ENCODE results near the gene TAS2R20. TPM values are rescaled to one million over a fixed set of nuclear protein-coding genes. Genes with fewer than 3 reads are reported as not detected.
A peak's percentile ranks its signal among the peaks of the same experiment; 100 is the strongest.

TAS2R20 gene
- total RNA-seq, 2 experiments from 2014 or later: 0.75 to 1.0 TPM

DNA sequence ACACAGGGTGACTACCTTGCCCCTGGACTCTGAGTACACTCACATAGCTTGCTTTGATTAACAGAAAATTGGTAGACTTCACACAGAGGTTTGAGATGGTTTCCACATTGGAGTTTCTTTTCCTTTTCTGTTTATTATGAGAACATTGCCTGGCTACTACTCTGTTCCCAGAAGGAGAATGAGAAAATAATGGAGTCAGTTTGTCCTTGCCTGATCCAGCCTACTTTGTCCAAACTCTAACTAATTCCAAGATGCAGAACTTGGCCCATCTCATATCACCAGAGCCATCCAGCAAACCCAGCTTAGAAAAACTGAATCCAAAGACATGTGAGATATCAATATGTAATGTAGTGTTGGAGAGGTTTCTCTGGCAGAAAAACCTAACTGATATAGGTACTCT, 31.8 kb downstream of the TAS2R20 start:
- H3K9me3 ChIP-seq (ENCODE audit: control insufficient read depth in 1 of 2, insufficient read depth in 1 of 2, low read length in 2 of 2): no peaks in the 10 kb centered on the region
- no peak overlapping the region for H3K27ac ChIP-seq (ENCODE audit: low read depth in 1 of 2, low read length in 2 of 2)
- H3K4me3 ChIP-seq (ENCODE audit: low read length): no peak overlapping the region
- H3K4me1 Mint-ChIP-seq (ENCODE audit: low read depth): peaks cover 17% of the 10 kb centered on the region
- CTCF ChIA-PET: no interaction called here
- H3K36me3 Mint-ChIP-seq (ENCODE audit: low read depth): peaks cover 33% of the 10 kb centered on the region
- TF ChIP-seq, protein P1, sequence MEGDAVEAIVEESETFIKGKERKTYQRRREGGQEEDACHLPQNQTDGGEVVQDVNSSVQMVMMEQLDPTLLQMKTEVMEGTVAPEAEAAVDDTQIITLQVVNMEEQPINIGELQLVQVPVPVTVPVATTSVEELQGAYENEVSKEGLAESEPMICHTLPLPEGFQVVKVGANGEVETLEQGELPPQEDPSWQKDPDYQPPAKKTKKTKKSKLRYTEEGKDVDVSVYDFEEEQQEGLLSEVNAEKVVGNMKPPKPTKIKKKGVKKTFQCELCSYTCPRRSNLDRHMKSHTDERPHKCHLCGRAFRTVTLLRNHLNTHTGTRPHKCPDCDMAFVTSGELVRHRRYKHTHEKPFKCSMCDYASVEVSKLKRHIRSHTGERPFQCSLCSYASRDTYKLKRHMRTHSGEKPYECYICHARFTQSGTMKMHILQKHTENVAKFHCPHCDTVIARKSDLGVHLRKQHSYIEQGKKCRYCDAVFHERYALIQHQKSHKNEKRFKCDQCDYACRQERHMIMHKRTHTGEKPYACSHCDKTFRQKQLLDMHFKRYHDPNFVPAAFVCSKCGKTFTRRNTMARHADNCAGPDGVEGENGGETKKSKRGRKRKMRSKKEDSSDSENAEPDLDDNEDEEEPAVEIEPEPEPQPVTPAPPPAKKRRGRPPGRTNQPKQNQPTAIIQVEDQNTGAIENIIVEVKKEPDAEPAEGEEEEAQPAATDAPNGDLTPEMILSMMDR (IDR thresholded peaks at IDR 0.05): no peak
- DNase-seq: no peak
- POLR2A ChIA-PET: no interaction called here
- no peaks in the 10 kb centered on the region for H3K4me1 ChIP-seq (ENCODE audit: insufficient read depth, low read length)
- no peaks in the 10 kb centered on the region for H3K9me3 Mint-ChIP-seq
- intact Hi-C loops (cut with DNase I, micrococcal nuclease): loop anchor here (10.0 kb wide), 2 partner anchors 192 to 228 kb away; no protein-coding TSS in a partner anchor
- no peaks in the 10 kb centered on the region for H3K36me3 ChIP-seq (ENCODE audit: insufficient read depth, low read length)
- H3K4me3 Mint-ChIP-seq: no peak overlapping the region
- no peak overlapping the region for H3K27ac Mint-ChIP-seq
- H3K27me3 ChIP-seq (ENCODE audit: control insufficient read depth in 1 of 2, insufficient read depth in 2 of 2, low read length in 2 of 2): no peaks in the 10 kb centered on the region
- no peaks in the 10 kb centered on the region for H3K27me3 Mint-ChIP-seq
- ATAC-seq (ENCODE audit: poor library complexity): no peak

DNA sequence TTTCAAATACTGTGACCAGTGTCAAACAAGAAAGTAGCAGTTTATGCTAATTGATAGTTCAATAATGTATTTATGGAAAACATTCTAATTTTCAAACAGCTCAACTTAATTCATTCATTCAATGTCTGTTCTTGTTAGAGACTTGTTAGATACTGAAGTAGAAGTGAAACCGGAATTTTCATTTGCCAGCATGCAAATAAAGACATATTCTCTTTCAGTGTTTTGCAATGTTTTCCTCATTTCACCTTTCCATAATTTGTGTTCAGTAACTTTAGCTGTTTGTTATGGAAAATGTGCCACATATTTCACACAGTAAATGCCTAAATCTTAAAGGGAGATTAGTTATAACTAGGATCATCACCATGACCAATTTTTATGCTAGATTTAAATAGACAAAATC, 32.6 kb downstream of the TAS2R20 start:
- TF ChIP-seq, protein P1 (IDR thresholded peaks at IDR 0.05): no peak
- H3K27me3 Mint-ChIP-seq: no peaks in the 10 kb centered on the region
- CTCF ChIA-PET: no interaction called here

DNA sequence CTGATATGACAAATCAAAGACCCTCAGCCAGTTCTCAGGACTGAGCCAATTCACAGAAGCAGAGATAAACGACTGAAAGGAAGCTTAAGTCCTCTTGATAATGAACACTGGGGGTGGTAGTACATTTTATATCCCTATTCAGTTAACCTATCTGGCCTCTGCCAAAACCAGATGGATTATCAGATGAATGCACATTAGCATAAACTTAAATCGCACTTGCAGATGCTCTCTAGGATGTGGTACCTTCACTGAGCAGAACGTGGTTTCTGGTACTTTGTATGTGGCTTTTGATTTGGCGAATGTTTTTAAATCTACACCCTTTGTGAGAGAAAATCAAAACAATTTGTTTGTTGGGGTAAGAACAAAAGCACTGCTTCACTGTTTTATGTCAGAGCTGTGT, 37.9 kb downstream of the TAS2R20 start:
- ATAC-seq (ENCODE audit: poor library complexity) (peak; percentile 86), DNase-seq (peak in 3 of 14 experiments; percentile 21 to 57 (median 24))
- no peak overlapping the region for H3K27ac ChIP-seq (ENCODE audit: low read depth in 1 of 2, low read length in 2 of 2)
- intact Hi-C loops (cut with DNase I, micrococcal nuclease): loop anchor here (1.0 to 10.0 kb wide), 4 partner anchors 22 to 527 kb away; no protein-coding TSS in a partner anchor
- no peak overlapping the region for H3K4me3 ChIP-seq (ENCODE audit: low read length)
- no peaks in the 10 kb centered on the region for H3K9me3 ChIP-seq (ENCODE audit: control insufficient read depth in 1 of 2, insufficient read depth in 1 of 2, low read length in 2 of 2)
- H3K4me3 Mint-ChIP-seq: no peak overlapping the region
- no peaks in the 10 kb centered on the region for H3K36me3 ChIP-seq (ENCODE audit: insufficient read depth, low read length)
- no peaks in the 10 kb centered on the region for H3K27me3 Mint-ChIP-seq
- ChIA-PET CTCF (no interaction called here), POLR2A (interaction anchor here (1.8 kb wide), 1 partner anchor 211 kb away, joined by 4 read pairs; the partner anchor contains the start of gene SMIM10L1)
- TF ChIP-seq, protein P1 (IDR thresholded peaks at IDR 0.05): no peak
- peak overlapping the region; percentile 37 for H3K27ac Mint-ChIP-seq
- H3K9me3 Mint-ChIP-seq: peaks cover 9% of the 10 kb centered on the region
- peaks cover 46% of the 10 kb centered on the region for H3K4me1 Mint-ChIP-seq (ENCODE audit: low read depth)
- peaks cover 48% of the 10 kb centered on the region for H3K36me3 Mint-ChIP-seq (ENCODE audit: low read depth)
- no peaks in the 10 kb centered on the region for H3K27me3 ChIP-seq (ENCODE audit: control insufficient read depth in 1 of 2, insufficient read depth in 2 of 2, low read length in 2 of 2)
- peaks cover 10% of the 10 kb centered on the region for H3K4me1 ChIP-seq (ENCODE audit: insufficient read depth, low read length)

More for the DNA sequence above, 32.6 kb downstream of the TAS2R20 start:
- no peak overlapping the region for H3K27ac ChIP-seq (ENCODE audit: low read depth in 1 of 2, low read length in 2 of 2)
- no peak for DNase-seq
- no peak overlapping the region for H3K27ac Mint-ChIP-seq
- H3K36me3 Mint-ChIP-seq (ENCODE audit: low read depth): peaks cover 33% of the 10 kb centered on the region
- H3K4me3 ChIP-seq (ENCODE audit: low read length): no peak overlapping the region
- H3K9me3 Mint-ChIP-seq: no peaks in the 10 kb centered on the region
- no peak overlapping the region for H3K4me3 Mint-ChIP-seq
- peaks cover 26% of the 10 kb centered on the region for H3K4me1 Mint-ChIP-seq (ENCODE audit: low read depth)
- H3K36me3 ChIP-seq (ENCODE audit: insufficient read depth, low read length): no peaks in the 10 kb centered on the region
- intact Hi-C loops (cut with DNase I, micrococcal nuclease): loop anchor here (10.0 kb wide), 2 partner anchors 191 to 229 kb away; no protein-coding TSS in a partner anchor
- H3K27me3 ChIP-seq (ENCODE audit: control insufficient read depth in 1 of 2, insufficient read depth in 2 of 2, low read length in 2 of 2): no peaks in the 10 kb centered on the region
- peaks cover 4% of the 10 kb centered on the region for H3K4me1 ChIP-seq (ENCODE audit: insufficient read depth, low read length)
- ATAC-seq (ENCODE audit: poor library complexity): no peak
- POLR2A ChIA-PET: interaction anchor here (0.6 kb wide), 1 partner anchor 202 kb away, joined by 3 read pairs; no protein-coding TSS in a partner anchor
- H3K9me3 ChIP-seq (ENCODE audit: control insufficient read depth in 1 of 2, insufficient read depth in 1 of 2, low read length in 2 of 2): no peaks in the 10 kb centered on the region
